KMS-11 (cell line): ENCODE data around the gene CCAR1.
"Not testable (repeated sequence)": the region's sequence is repeated elsewhere in the genome, so short reads cannot be mapped to it uniquely, and the experiment has no call there.

ENCODE experiments used
- H2AFZ ChIP-seq: fragments of 200-600 bp; sonication (generic); 2 replicates; pipeline ENCODE4 v1.6.1; 2016; ENCODE audit warnings: antibody characterized with exemption, mixed run types, low read depth
- H3K27ac ChIP-seq: fragments of 200-600 bp; sonication (generic); 2 replicates; pipeline ENCODE4 v1.6.1; 2016; ENCODE audit warnings: mild to moderate bottlenecking, mixed run types
- H3K27me3 ChIP-seq: fragments of 200-600 bp; sonication (generic); 2 replicates; pipeline ENCODE4 v1.6.1; 2017; ENCODE audit warnings: mild to moderate bottlenecking, low read depth, mixed run types, moderate library complexity; ENCODE audit not compliant: insufficient read depth
- H3K36me3 ChIP-seq: fragments of 200-600 bp; sonication (generic); 2 replicates; pipeline ENCODE4 v1.6.1; 2017; ENCODE audit warnings: mild to moderate bottlenecking, mixed run types; ENCODE audit not compliant: insufficient read depth
- H3K4me1 ChIP-seq: fragments of 200-600 bp; sonication (generic); 2 replicates; pipeline ENCODE4 v1.6.1; 2016; ENCODE audit warnings: mild to moderate bottlenecking, low read depth, mixed run types; ENCODE audit not compliant: poor library complexity, severe bottlenecking
- H3K4me2 ChIP-seq: fragments of 200-600 bp; sonication (generic); 2 replicates; pipeline ENCODE4 v1.7.0; 2016; ENCODE audit warnings: mild to moderate bottlenecking, mixed run types
- H3K4me3 ChIP-seq: fragments of 200-600 bp; sonication (generic); IDR thresholded peaks from 2 replicates; pipeline ENCODE4 v1.6.1; 2017; ENCODE audit warnings: low read depth, low read length, mixed read lengths; ENCODE audit not compliant: insufficient read depth
- H3K79me2 ChIP-seq: fragments of 200-600 bp; sonication (generic); 2 replicates; pipeline ENCODE4 v1.6.1; 2016; ENCODE audit warnings: low read depth, mixed run types; ENCODE audit not compliant: insufficient read depth
- H3K9ac ChIP-seq: fragments of 200-600 bp; sonication (generic); 2 replicates; pipeline ENCODE4 v1.6.1; 2016; ENCODE audit warnings: mild to moderate bottlenecking, mixed run types
- H4K20me1 ChIP-seq: fragments of 200-600 bp; sonication (generic); 2 replicates; pipeline ENCODE4 v1.6.1; 2016; ENCODE audit warnings: mild to moderate bottlenecking, mixed run types; ENCODE audit not compliant: insufficient read depth
- CTCF ChIP-seq: fragments of 200-600 bp; sonication (generic); conservative IDR thresholded peaks from 2 replicates; pipeline ENCODE4 v1.6.1; 2017; ENCODE audit warnings: low read depth, mild to moderate bottlenecking, antibody characterized with exemption, low read length, moderate library complexity, mixed read lengths

The CCAR1 gene

GRCh38 chr10:68837626-68838322 is 116.7 kb downstream of the CCAR1 start:
- Histone ChIP-seq H3K27ac (no peak overlapping the region), H3K9ac (no peak overlapping the region), H3K4me2 (no peak overlapping the region), H4K20me1 (no peaks in the 10 kb centered on the region), H2AFZ (no peak overlapping the region), H3K4me1 (no peaks in the 10 kb centered on the region), H3K27me3 (no peaks in the 10 kb centered on the region), H3K79me2 (no peaks in the 10 kb centered on the region), H3K4me3 (no peak overlapping the region), H3K36me3 (no peaks in the 10 kb centered on the region)
- TF ChIP-seq CTCF = no peak

- H3K9ac ChIP-seq, H3K4me1 ChIP-seq, H3K79me2 ChIP-seq, H4K20me1 ChIP-seq, H3K36me3 ChIP-seq, H2AFZ ChIP-seq, H3K27me3 ChIP-seq, H3K4me3 ChIP-seq, H3K27ac ChIP-seq, H3K4me2 ChIP-seq: not testable (repeated sequence)
Measured at GRCh38 chr10:68840650-68841049, 119.6 kb downstream of the CCAR1 start.
